ENCODE data around the gene NPAS3.

DNA sequence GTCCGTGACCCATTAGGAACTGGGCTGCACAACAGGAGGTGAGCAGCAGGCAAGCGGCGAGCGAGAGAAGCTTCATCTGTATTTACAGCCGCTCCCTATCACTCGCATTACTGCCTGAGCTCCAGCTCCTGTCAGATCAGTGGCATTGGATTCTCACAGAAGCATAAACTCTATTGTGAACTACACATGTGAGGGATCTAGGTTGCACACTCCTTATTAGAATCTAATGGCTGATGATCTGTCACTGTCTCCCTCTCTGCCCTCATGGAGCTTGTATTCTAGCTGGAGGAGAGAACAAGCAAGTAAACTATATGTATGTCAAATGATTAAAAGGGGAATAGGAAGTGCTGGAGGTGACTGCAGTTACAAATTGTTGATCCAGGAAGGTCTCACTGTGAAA lies 533.1 kb downstream of the NPAS3 start:
- TF ChIP-seq, protein P1, sequence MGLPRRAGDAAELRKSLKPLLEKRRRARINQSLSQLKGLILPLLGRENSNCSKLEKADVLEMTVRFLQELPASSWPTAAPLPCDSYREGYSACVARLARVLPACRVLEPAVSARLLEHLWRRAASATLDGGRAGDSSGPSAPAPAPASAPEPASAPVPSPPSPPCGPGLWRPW (IDR thresholded peaks at IDR 0.05), result no peak
- no peak for TF ChIP-seq RCOR1 (IDR thresholded peaks at IDR 0.05; ENCODE audit: low read depth, low read length)
- TF ChIP-seq EP300 (IDR thresholded peaks at IDR 0.05), result no peak
- TF ChIP-seq, protein P2, sequence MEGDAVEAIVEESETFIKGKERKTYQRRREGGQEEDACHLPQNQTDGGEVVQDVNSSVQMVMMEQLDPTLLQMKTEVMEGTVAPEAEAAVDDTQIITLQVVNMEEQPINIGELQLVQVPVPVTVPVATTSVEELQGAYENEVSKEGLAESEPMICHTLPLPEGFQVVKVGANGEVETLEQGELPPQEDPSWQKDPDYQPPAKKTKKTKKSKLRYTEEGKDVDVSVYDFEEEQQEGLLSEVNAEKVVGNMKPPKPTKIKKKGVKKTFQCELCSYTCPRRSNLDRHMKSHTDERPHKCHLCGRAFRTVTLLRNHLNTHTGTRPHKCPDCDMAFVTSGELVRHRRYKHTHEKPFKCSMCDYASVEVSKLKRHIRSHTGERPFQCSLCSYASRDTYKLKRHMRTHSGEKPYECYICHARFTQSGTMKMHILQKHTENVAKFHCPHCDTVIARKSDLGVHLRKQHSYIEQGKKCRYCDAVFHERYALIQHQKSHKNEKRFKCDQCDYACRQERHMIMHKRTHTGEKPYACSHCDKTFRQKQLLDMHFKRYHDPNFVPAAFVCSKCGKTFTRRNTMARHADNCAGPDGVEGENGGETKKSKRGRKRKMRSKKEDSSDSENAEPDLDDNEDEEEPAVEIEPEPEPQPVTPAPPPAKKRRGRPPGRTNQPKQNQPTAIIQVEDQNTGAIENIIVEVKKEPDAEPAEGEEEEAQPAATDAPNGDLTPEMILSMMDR (IDR thresholded peaks at IDR 0.05), result no peak
- no peak for TF ChIP-seq CEBPB (IDR thresholded peaks at IDR 0.05)
- TF ChIP-seq CBX2 (IDR thresholded peaks at IDR 0.05; ENCODE audit: borderline replicate concordance, low read depth), result no peak

Data from A549 (cell line).